Measurements from ENCODE around the gene ZNF318.
"Not testable (repeated sequence)": the region's sequence is repeated elsewhere in the genome, so short reads cannot be mapped to it uniquely, and the experiment has no call there.

The ZNF318 gene

DNA sequence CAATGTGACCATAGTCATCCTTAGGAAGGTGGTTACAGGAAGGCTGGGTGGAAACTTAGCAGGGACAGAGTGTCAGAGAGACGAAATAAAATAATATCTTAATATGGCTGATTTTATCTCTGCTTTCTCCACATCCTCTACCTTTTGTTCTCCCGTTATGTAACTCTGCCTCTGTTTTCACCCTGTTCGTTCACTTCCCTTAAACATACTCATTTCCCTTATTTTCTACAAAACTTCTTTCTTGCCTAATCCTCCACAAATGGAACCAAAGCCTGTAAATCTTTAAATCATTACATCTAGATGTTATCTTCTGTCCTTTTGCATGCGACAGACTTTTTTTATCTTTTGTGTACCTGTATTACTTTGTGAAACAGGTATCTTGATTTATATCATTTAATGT, 37.6 kb downstream of the ZNF318 start:
- DNase-seq: no peak

DNA sequence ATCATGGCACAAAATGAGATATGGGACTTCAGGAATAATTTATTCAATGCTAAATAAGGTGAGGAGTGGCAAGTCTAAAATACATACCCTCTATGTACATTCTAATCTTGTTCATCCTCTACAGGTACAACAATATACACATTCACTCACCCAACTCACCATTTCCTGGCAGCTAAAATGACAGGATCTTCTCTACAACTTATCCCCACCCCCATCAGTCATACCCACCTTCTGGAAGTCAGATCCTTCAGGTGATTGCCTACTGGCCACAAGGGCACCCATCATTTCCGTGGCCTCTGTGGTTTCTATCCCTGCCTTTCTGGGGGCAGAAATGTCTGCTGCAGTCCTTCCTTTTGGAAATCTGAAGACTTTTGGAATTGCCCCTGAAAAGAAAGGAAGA, 38.0 kb downstream of the ZNF318 start:
- DNase-seq: no peak

DNA sequence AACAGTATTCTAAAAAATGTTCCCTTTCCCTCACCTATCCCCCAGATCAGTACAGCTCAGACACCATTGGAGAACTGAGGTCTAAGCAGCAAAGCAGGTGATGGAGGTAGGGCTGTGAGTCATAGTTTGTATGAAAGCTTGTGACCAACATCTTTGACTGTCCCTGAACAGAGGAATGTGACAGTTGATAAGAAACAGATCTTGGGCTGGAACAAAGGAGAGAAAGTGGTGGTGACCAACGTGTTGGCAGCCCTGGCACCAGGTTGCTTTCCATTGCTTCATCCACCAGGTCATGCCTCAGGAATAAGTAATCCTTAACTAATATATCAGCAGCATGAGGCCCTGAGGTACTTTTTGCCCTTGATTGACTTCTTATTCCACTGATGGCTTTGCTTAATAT, 40.9 kb downstream of the ZNF318 start:
- DNase-seq: no peak

DNA sequence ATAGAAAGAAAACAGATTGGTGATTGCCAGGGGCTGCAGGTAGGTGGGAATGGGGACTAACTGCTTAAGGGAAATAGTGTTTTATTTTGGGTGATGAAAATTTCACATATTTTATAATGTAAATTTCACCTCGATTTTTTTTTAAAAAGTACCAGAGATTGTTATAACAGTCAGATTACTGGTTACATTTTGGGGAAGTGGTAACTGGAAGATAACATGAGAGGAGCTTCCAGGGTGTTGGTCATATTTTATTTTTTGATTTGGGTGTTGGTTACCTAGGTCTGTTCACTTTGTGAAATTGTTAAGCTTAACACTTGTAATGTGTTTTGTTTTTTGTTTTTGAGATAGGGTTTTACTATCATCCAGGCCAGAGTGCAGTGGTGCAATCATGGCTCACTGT, 43.6 kb downstream of the ZNF318 start:
- DNase-seq: no peak

DNA sequence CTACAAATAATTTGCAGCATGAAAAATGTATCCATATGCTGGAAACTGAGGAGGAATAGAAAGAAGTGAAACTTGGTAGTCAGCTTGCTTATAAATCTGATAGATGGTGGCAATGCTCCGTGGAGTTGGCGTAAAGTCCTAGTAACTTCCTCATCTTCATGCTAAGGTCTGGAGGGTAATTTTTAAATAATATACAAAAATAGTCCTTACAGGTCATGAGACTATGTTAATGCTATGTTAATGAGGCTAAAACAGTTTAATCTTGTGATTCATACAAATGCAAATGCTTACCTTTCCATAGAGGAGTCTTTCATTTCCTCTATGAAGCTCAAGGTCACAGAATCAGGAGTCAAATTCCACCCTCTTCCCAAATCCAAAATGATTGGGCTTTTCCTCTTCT, 51.4 kb downstream of the ZNF318 start:
- DNase-seq: no peak

DNA sequence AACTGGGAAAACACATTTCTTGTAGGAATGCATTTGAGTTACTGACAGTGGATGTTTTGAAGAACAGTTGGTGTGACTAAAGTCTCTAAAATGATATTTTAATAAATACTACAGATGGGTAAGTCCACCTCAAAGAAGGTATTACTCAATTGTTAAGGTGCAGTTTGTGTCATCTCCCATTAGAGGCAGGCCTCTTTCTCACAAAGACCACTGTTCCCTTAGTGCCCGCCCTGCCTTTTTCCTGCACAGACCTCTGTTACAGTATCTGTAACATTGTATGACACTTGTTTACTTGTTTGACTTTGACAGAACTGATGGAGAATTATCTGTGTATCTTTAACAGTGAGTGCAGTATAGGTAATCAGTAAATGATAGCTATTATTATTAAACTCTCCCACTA, 55.6 kb downstream of the ZNF318 start:
- DNase-seq: no peak

DNA sequence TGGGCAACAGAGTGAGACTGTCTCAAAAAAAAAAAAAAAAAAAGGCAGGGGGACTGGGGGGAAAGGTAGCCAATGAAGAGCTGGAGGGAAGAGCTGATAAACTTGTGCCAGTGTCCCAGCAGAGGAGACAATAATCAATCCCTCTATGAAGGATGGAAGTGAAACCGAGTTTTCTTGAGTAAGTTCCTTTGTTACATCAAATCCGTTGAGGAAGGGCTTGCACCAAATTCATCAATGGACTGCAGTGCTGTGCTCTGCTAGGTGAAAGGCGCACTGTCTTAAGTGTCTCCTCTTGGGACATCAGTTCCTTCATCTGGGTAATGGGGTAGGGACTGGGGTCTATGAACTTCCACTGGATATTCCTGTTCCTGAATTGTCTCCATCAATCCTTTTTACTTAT, 57.8 kb downstream of the ZNF318 start:
- DNase-seq: no peak

DNA sequence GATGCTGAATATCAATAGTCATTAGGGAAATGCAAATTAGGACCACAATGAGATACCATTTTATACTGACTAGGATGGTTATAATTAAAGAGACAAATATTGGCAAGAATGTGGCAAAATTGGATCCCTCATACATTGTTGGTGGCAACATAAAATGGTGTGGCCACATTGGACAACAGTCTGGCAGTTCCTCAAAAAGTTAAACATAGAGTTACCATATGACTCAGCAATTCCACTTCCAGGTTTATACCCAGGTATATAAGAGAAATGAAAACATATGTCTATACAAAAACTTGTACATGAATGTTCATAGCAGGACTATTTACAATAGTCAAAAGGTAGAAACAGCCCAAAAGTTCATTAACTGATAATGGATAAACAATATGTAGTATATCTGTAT, 58.8 kb downstream of the ZNF318 start:
- no peak for DNase-seq

DNA sequence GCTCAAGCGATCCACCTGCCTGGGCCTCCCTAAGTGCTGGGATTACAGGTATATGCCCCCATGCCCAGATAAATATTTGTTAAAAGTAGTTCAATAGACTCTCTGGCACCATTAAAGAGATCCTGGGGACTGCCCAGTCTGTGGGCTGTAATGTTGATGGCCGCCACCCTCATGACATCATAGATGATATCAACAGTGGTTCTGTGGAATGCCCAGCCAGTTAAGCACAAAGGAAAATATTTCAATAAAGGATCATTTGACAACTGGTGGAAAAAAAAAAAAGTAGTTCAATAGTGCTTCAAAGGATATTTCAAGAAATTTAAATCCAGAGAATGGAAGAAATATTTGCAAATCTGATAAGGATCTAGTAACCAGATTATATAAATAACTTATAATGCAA, 59.3 kb downstream of the ZNF318 start:
- DNase-seq: no peak

DNA sequence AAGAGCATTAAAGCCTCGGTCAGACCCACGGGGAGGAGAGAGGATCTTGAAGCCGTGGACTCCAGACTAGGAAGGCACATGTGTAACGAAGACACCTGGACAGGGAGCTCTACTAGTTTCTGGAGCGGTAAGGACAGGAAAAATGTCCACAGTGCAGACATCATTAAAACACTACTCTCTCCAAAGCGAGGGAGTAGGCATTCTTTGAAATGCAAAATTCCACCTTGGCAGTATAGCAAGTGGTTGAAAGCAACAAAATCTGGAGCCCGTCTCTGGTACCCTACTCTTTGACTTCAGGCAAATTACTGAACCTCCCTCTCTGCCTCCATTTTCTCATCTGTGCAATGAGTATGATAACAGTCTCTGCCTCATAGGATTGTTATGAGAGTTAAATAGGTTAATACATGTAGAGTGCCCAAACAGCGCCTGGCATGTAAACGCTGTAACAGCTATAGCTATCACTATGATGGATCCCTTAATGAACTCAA, 60.4 kb downstream of the ZNF318 start:
- no peak for DNase-seq

DNA sequence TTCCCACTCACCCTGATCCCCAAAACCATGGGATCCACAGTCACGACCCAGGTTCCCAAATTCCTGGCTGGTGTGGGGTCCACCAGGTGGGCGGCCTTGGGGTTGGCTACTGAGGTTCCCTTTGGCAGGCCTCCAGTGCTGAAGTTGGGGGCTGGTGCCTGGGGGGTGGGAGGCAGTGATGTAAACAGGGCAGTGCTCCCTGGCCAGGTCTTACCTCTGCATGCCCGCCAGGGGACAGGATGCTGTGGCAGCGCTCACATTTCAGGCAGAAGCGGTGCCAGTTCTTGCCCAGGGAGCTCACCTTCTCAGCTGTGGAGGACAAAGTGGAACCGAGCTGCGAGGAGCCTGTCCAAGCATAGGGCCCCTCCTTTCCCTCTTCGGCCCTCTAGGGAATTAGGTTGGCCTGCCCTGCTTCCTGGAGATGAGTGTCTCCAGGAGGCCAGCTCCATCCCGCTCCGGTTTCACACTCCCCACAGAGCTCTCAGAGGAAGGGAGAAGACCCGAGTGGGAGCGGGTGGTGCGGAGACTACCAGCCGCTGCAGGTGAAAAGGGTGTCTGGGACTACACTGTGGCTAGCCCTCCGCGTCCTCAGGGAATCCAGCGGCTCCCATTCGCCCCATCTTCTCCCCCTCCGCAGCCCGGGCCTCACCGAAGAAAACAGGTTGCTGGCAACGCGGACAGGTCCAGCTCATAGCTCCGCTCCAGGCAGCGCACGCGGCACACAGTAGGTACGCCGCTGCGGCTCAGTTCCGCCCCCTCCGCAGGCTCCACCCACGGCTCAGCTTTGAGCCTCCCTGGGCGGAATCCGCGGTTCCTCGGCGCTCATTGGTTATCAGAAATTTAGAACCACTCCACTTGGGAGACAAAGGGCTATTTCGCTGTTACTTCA, 61.1 kb downstream of the ZNF318 start, which contains the start of gene CRIP3:
TSS of gene CRIP3 (minus strand) at position 726 of the 889 bp plus-strand sequence. CDS start at position 692, 34 bp downstream.
- DNase-seq: no peak

DNA sequence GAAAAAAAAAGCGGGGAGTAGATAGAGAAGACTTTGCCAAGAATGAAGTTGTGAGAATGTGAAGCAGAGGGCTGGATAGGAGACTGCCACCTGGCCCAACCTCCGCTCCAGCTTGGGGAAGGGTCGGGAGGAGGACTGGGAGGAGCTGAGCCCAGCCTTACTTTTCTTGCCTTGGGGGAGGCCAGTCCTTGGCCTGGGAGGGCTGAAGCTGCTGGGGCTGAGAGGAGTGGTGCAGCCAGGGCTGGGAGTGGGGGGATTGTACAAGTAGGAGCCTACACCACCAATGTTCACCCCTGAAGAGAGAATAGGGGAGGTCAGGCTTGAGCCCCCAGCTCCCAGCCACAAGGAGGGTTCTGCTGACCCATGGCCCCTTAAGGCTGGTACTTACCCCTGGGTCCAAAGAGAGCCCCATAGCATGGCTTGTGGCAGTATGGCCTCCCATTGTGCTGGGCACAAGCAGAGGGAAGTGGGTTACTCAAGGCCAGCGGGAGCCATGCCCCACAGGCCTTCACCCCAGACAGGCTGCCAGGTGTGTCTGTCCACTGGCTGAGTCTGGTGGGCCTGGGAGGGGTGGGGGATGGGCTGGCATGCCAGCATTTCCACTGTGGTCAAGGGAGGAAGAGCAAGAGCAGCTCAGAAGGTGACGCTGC, 61.9 kb downstream of the ZNF318 start:
- DNase-seq: no peak

DNA sequence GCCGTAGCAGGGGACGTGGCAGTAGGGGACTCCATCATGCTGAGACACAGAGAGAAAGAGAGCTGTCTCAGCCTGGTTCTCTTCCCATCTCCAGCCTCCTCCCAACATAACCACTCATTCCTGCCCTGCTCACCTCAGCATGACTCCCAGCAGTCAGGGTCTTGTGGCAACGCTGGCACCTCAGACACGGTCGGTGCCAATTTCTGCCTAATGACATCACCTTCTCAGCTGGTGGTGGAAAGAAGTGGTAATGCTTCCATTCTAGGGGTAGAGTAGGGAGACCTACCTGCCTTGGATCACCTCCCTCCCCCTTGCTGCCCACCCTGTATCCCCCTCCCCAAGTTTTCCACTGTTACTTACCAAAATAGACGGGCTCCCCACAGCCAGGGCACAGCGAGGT, 63.4 kb downstream of the ZNF318 start:
- DNase-seq: no peak

DNA sequence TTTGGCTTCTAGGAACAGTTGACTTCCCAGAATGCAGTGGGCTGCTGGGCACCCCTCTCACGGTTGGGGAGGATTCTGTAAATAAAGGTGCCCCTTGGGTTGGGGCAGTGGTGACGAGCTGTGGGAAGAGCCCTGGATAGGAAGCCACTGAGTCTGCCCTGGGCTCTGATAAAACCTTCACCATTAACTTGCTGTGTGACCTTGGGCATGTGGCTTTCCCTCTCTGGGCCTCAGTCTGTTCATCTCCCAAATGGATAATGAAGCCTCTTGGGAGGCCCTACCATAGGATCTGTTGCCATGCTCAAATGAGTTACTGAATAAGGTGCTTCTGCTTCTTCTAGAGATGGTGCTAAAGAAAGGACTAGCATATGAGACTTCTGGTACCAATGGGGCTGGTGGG, 64.6 kb downstream of the ZNF318 start:
- DNase-seq: no peak

DNA sequence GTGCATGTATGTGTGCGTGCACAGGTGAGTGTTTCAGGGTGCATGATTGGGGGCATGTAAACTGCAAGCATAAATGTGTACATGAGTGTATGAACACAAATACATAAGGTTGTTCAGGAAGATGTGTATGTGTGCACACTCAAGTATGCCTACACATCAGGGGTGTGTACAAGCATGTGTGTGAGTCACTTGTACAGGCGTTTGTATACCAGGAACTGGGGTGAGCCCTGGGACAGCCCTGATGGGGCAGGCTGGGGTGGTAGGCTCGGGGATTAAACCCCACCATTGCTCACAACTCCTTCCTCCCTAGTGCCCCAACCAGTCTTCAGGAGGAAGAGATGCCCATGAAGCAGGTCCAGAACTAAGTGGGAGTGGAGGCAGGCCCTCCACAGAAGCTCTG, 65.1 kb downstream of the ZNF318 start:
- DNase-seq: no peak

DNA sequence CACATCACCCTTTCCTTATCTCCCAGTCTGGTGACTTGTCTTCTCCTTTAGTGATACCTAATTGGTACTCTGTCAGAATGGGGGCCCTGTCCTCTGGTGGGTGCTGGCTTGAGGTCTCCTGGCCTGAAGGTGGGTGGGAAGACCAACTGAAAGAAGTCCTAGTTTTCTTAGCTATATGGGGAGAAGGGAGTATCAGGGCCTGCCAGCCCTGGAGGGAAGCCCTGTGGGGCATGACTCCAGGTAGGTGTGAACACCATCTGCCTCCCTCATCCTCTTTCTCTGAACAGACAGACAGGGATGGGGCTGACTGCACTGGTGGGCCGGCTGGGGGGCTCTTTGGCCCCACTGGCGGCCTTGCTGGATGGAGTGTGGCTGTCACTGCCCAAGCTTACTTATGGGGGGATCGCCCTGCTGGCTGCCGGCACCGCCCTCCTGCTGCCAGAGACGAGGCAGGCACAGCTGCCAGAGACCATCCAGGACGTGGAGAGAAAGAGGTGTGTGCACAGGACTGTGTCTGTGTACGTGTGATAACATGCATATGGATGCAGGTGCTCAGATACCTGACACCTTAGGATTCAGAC, 65.6 kb downstream of the ZNF318 start:
- DNase-seq: no peak

DNA sequence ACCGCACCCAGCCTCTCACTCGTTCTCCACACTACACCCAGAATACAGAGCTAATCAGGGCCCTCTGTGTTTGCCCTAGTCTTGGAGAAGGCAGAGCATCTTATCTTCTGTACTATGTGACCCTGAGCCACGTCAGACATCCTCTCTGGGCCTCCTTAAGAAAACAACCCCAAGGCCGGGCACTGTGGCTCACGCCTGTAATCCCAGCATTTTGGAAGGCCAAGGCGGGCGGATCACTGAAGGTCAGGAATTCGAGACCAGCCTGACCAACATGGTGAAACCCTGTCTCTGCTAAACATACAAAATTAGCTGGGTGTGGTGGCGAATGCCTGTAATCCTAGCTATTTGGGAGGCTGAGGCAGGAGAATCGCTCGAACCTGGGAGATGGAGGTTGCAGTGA, 66.4 kb downstream of the ZNF318 start:
- not testable (repeated sequence) for DNase-seq

DNA sequence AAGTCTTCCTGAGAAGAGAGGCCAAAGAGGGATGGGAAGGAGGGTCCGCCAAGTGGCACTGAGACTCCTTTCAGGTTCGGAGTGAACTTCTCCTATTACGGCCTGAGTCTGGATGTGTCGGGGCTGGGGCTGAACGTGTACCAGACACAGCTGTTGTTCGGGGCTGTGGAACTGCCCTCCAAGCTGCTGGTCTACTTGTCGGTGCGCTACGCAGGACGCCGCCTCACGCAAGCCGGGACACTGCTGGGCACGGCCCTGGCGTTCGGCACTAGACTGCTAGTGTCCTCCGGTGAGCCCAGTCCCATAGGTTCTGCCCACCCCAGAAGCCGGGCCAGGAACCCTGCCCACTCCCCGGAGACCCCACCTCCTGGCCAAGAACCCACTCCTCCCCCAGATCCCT, 67.3 kb downstream of the ZNF318 start:
- DNase-seq: no peak

DNA sequence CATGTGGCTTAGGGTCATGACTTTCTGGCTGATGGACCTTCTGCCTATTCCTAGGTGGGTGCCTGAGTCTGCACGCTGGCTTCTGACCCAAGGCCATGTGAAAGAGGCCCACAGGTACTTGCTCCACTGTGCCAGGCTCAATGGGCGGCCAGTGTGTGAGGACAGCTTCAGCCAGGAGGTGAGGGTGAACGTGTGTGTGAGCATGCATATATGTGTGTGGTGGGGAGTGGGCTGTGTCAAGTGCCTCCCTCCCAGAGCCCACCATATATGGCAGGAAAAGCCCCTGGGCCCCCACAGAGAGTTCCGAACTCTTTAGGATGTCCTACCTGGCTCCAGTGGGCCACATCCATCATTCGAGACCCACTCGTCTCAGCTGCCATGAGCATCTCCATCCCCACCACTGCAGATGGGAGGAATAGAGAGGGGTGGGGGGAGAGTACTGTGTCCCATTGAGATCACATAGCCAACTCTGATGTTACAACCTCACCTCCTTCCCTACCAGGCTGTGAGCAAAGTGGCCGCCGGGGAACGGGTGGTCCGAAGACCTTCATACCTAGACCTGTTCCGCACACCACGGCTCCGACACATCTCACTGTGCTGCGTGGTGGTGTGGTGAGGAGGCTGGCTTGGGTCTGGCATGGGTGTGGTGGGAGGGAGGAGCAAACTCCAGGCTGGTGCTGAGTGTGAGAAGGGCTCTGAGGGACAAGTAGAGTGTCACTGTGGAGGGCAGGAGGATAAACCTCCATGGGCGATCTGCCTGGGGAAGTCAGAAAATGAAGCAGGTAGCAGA, 68.2 kb downstream of the ZNF318 start:
- DNase-seq: no peak

DNA sequence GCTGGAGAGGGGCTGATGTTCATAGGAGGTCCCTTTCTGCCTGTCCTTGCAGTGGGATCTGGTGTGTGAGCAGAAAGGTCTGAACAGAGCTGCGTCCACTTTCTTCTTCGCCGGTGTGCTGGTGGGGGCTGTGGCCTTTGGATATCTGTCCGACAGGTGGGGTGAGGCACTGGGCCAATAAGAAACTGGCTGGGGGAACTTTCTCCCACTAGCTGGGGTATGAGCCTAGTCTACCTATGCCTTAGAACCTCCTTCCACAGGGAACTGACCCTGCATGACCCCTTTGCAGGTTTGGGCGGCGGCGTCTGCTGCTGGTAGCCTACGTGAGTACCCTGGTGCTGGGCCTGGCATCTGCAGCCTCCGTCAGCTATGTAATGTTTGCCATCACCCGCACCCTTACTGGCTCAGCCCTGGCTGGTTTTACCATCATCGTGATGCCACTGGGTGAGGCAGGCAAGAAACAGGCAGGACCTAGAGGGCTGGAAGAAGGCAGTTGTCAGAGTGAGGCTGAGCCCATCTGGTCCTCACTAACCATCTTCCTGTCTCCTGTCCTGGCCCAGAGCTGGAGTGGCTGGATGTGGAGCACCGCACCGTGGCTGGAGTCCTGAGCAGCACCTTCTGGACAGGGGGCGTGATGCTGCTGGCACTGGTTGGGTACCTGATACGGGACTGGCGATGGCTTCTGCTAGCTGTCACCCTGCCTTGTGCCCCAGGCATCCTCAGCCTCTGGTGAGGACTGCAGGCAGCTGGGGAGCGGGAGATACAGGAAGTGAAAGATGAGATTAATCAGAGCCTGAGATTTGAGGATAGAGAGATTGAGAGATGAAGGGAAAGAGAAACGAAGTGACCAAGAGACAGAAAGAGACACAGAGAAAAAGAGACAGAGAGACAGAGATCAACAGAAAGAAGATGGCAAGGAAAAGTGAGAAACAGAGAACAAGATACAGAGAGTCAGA, 69.8 kb downstream of the ZNF318 start:
- no peak for DNase-seq

DNA sequence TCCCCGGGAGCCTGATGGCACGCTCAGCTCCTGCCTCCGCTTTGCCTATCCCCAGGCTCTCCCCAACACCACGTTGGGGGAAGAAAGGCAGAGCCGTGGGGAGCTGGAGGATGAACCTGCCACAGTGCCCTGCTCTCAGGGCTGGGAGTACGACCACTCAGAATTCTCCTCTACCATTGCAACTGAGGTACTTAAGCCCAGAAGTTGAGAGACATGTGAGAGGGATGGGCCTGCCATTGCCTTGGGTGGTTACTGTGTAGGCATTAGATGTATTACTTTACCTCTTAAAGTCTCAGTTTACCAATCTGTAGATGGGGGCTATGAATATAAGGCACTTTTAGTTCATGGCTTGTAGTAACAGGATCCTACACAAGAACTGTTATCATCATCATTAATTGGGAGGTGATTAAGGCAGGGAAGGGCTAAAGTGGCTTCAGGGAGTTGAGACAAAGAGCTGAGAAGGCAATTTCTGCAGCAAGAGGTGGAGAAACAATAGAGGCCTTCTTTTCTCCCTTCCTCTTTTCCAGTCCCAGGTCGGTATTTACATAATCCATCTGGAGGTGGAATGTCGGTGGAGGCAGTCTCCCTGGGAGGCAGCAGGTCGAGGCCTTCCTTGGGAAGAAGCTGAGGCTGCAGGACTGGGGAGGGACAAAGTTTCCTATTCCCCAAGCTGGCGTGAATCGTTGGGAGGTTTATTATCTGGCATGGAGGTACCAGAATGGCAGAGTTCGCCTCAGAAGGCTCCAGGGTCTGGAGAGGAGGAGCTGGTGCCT, 70.7 kb downstream of the ZNF318 start:
- DNase-seq: no peak
